ENCODE data around the gene CHD3. TPM values are rescaled to one million over a fixed set of nuclear protein-coding genes. Genes with fewer than 3 reads are reported as not detected.

CHD3 gene
- total and polyA plus RNA-seq, 8 donors: 35.9 to 143 (median 45.3) TPM

DNA sequence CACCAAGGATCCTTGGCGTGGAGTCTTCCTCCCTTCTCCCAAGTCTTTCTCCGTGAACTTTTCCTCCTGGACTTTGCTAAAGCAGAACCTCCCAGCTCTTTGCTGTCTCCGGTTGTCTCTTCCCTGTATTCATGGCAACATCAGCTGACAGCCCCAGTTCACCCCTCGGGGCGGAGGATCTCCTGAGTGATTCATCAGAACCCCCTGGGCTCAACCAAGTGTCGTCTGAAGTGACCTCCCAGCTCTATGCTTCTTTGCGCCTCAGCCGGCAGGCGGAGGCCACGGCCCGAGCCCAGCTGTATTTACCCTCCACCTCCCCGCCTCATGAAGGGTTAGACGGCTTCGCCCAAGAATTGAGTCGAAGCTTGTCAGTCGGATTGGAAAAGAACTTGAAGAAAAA is 44.4 kb downstream of the CHD3 start:
- TF ChIP-seq, protein P1, sequence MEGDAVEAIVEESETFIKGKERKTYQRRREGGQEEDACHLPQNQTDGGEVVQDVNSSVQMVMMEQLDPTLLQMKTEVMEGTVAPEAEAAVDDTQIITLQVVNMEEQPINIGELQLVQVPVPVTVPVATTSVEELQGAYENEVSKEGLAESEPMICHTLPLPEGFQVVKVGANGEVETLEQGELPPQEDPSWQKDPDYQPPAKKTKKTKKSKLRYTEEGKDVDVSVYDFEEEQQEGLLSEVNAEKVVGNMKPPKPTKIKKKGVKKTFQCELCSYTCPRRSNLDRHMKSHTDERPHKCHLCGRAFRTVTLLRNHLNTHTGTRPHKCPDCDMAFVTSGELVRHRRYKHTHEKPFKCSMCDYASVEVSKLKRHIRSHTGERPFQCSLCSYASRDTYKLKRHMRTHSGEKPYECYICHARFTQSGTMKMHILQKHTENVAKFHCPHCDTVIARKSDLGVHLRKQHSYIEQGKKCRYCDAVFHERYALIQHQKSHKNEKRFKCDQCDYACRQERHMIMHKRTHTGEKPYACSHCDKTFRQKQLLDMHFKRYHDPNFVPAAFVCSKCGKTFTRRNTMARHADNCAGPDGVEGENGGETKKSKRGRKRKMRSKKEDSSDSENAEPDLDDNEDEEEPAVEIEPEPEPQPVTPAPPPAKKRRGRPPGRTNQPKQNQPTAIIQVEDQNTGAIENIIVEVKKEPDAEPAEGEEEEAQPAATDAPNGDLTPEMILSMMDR (IDR thresholded peaks at IDR 0.05): no peak
- Histone ChIP-seq H3K27ac (no peak overlapping the region), H3K36me3 (peaks cover 0 to 7% (median 0%) of the 10 kb centered on the region in 3 donors), H3K4me1 (peaks cover 0 to 13% (median 11%) of the 10 kb centered on the region in 3 donors), H3K4me3 (peak overlapping the region; percentile 56 to 90 (median 70)), H3K27me3 (no peaks in the 10 kb centered on the region), H3K9me3 (no peaks in the 10 kb centered on the region)
- FAIRE-seq (no peak), ATAC-seq (peak in 3 of 4 donors; percentile 18 to 29 (median 24)), DNase-seq (peak in 2 of 6 donors; percentile 32 to 45)
- intact Hi-C loops (cut with DNase I): no loop called here
- 9 to 10% methylated on average over 16 of the region's 16 CpGs for WGBS, 2 donors

DNA sequence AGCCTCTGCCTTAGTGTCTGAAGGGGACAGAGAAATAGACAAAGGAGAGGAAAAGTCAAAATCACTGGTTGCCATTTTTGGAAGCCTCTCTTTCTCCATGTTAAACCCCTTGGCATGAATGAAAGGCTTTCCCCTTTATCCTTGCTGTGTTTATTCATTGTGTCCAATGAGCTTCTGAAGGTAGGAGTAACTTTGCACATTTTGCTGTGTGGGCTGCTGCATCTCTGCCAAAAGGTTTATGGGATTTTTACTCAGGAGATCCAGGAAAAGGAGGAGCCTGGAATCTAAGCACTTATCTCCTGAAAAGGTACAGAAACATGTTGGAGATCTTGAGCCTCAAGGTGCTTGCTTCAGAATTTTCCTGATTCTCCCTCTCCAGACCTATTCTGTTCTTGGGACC is 47.3 kb downstream of the CHD3 start:
- H3K27ac ChIP-seq: no peak overlapping the region
- ATAC-seq (no peak), DNase-seq (no peak), FAIRE-seq (no peak)
- peaks cover 0 to 13% (median 8%) of the 10 kb centered on the region in 3 donors for H3K4me1 ChIP-seq
- H3K4me3 ChIP-seq: no peak overlapping the region
- H3K27me3 ChIP-seq: no peaks in the 10 kb centered on the region
- intact Hi-C loops (cut with DNase I): no loop called here
- peaks cover 0 to 22% (median 0%) of the 10 kb centered on the region in 3 donors for H3K36me3 ChIP-seq
- TF ChIP-seq, protein P1 (IDR thresholded peaks at IDR 0.05): no peak
- no peaks in the 10 kb centered on the region for H3K9me3 ChIP-seq

DNA sequence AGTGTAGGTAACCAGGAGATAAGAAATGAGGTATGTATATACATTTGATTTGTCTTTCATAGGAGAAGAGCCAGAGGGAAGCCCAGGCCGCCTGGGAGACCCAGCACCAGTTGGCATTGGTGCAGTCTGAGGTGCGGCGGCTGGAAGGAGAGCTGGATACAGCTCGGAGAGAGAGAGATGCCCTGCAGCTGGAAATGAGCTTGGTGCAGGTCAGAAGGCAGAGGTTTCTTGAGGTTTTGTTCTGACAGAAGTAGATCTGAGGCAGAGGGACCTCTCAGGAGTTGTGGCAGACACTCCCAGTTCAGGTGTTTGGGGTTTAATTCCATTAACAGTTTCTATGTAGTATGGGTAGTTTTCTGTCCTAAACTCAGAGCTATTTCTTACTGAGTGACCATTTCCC is 51.4 kb downstream of the CHD3 start:
- no peak for DNase-seq
- no peak for FAIRE-seq
- H3K36me3 ChIP-seq: peaks cover 0 to 47% (median 7%) of the 10 kb centered on the region in 3 donors
- ATAC-seq: no peak
- no peaks in the 10 kb centered on the region for H3K4me1 ChIP-seq
- H3K27me3 ChIP-seq: no peaks in the 10 kb centered on the region
- TF ChIP-seq, protein P1 (IDR thresholded peaks at IDR 0.05): no peak
- 91 to 95% methylated on average over 4 of the region's 4 CpGs for WGBS, 2 donors
- H3K4me3 ChIP-seq: no peak overlapping the region
- no peak overlapping the region for H3K27ac ChIP-seq
- no peaks in the 10 kb centered on the region for H3K9me3 ChIP-seq
- intact Hi-C loops (cut with DNase I): no loop called here

DNA sequence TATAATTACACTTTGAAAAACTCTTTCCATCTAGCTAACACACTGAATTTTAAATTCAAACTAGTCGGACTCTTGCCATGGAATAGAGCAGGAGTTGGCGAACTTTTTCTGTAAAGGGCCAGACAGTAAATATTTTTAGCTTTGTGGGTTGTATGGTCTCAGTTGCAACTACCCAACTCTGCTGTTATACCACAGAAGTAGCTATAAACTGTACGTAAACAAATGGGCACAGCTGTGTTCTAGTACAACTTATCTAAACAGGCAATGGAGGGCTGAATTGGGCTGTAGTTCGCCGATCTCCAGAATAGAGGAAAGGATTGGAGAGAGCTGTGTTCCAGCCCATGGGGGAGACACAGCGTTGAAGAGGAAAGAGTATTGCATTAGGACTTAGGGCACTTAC is 52.2 kb downstream of the CHD3 start:
- Histone ChIP-seq H3K4me1 (no peaks in the 10 kb centered on the region), H3K27me3 (no peaks in the 10 kb centered on the region), H3K4me3 (no peak overlapping the region), H3K27ac (no peak overlapping the region), H3K36me3 (peaks cover under 1 to 54% (median 7%) of the 10 kb centered on the region in 3 donors), H3K9me3 (no peaks in the 10 kb centered on the region)
- WGBS, 2 donors: 89 to 93% methylated on average over 6 of the region's 6 CpGs
- FAIRE-seq: no peak
- TF ChIP-seq, protein P1 (IDR thresholded peaks at IDR 0.05): no peak
- intact Hi-C loops (cut with DNase I): no loop called here
- no peak for ATAC-seq
- no peak for DNase-seq

DNA sequence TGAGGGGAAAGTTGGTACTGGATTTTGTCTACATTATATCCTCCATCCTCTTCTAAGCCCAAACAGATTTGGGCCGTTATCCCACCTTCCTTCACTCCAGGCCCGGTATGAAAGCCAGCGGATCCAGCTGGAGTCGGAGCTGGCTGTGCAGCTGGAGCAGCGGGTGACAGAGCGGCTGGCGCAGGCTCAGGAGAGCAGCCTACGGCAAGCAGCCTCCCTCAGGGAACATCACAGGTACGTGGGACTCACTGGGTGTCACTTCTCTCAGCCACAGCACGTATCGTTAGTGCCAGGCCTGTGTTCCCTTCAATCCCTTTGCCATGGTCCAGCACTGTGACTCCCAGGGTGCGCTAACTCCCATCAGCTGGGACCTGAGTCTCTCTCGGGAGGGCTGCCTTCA is 54.7 kb downstream of the CHD3 start:
- FAIRE-seq (no peak), DNase-seq (no peak), ATAC-seq (no peak)
- intact Hi-C loops (cut with DNase I): no loop called here
- TF ChIP-seq, protein P1 (IDR thresholded peaks at IDR 0.05): no peak
- Histone ChIP-seq H3K36me3 (peaks cover 2 to 59% (median 10%) of the 10 kb centered on the region in 3 donors), H3K9me3 (no peaks in the 10 kb centered on the region), H3K4me1 (no peaks in the 10 kb centered on the region), H3K4me3 (no peak overlapping the region), H3K27ac (no peak overlapping the region), H3K27me3 (no peaks in the 10 kb centered on the region)
- WGBS, 2 donors: 92 to 96% methylated on average over 13 of the region's 13 CpGs

Data from pancreas (tissue), 10 donors.